Spleen (tissue), 11 donors: ENCODE measurements around the gene RBM10. TPM values are rescaled to one million over a fixed set of nuclear protein-coding genes. Genes with fewer than 3 reads are reported as not detected.

Experiments used
- DNase-seq: peaks from one replicate; pipeline ENCODE4 v3.0.0-alpha.2; 2020
- H3K27ac ChIP-seq, 8 donors: fragments of 200-600 bp; sonication (generic) in 7 of 8; 1 replicate in 4 of 8; 2 replicates in 4 of 8; pipeline versions ENCODE4 v1.5.0 to v1.8.0; 2016 to 2021; ENCODE audit warnings: inconsistent platforms in 4 of 8, mild to moderate bottlenecking in 4 of 8, moderate library complexity in 1 of 8
- H3K27me3 ChIP-seq, 7 donors: fragments of 200-600 bp; sonication (generic) in 6 of 7; replicated peaks in 1 of 7; 1 replicate in 4 of 7; 2 replicates in 3 of 7; pipeline versions ENCODE4 v1.5.0 to v1.8.0; 2016 to 2021; ENCODE audit warnings: inconsistent platforms in 3 of 7, mild to moderate bottlenecking in 1 of 7
- H3K36me3 ChIP-seq, 6 donors: fragments of 200-600 bp; sonication (generic) in 5 of 6; 1 replicate in 4 of 6; 2 replicates in 2 of 6; pipeline versions ENCODE4 v1.5.0 to v1.8.0; 2016 to 2021; ENCODE audit warnings: inconsistent platforms in 2 of 6
- H3K4me1 ChIP-seq, 6 donors: fragments of 200-600 bp; sonication (generic) in 5 of 6; 1 replicate in 3 of 6; 2 replicates in 3 of 6; pipeline versions ENCODE4 v1.5.0 to v1.8.0; 2016 to 2021; ENCODE audit warnings: inconsistent platforms in 3 of 6
- H3K4me3 ChIP-seq, 8 donors: fragments of 200-600 bp; sonication (generic) in 7 of 8; 1 replicate in 4 of 8; 2 replicates in 4 of 8; pipeline versions ENCODE4 v1.5.0 to v1.8.0; 2016 to 2021; ENCODE audit warnings: inconsistent platforms in 4 of 8, mild to moderate bottlenecking in 4 of 8, moderate library complexity in 2 of 8
- H3K9me3 ChIP-seq, 8 donors: fragments of 200-600 bp; sonication (generic) in 7 of 8; 1 replicate in 4 of 8; 2 replicates in 4 of 8; pipeline versions ENCODE4 v1.5.0 to v1.8.0; 2016 to 2021; ENCODE audit warnings: inconsistent platforms in 4 of 8
- POLR2A ChIP-seq, 3 donors: fragments of 450-650 bp; IDR thresholded peaks; one replicate each; pipeline ENCODE4 v1.5.1; 2017; ENCODE audit warnings: antibody characterized with exemption in 3 of 3, mild to moderate bottlenecking in 1 of 3
- POLR2AphosphoS5 ChIP-seq, 3 donors: sonication (generic); formaldehyde crosslinking; IDR thresholded peaks; one replicate each; pipeline ENCODE4 v1.5.1; 2017; ENCODE audit warnings: antibody characterized with exemption in 3 of 3
- WGBS, 5 donors: extraction: QIAGEN DNeasy Blood & Tissue Kit in 3 of 5; methylation state at CpG; one replicate each; pipeline versions ENCODE4 v1.1.5 to v1.1.7; 2013 to 2018; 5-methylcytosine and 5-hydroxymethylcytosine counted together
- intact Hi-C: fragments of 100-400 bp; cut with DNase I; formaldehyde crosslinking; loops from one replicate; pipeline ENCODE4 v1.15.0; 2023; ENCODE audit warnings: low total_unique reads
- polyA plus RNA-seq, 3 donors: library from polyadenylated mRNA; stranded (reverse); fragments of 200-250 nt; gene quantifications; one replicate each; pipeline ENCODE4 v1.2.1, GENCODE V29; 2013
- total RNA-seq, 7 donors: library from RNA; depleted of rRNA in 3 of 7; stranded (reverse); fragments of >200 nt in 3 of 7; fragmentation: NEBNext Ultra II Directional in 4 of 7; extraction: Animal tissue kit (Norgen Biotek cat#: 25700) in 4 of 7; gene quantifications; one replicate each; pipeline versions ENCODE4 v1.1.0 to v1.2.1, GENCODE V29; 2016 to 2021
- TF ChIP-seq, protein P1 (sequence below), 11 experiments: fragments of 200-600 bp in 7 of 11; fragments of 450-650 bp in 4 of 11; sonication (generic) in 4 of 11; IDR thresholded peaks in 8 of 11; conservative IDR thresholded peaks in 3 of 11; 1 replicate in 7 of 11; 2 replicates in 4 of 11; pipeline versions ENCODE4 v1.4.0 to v1.8.0; 2016 to 2021; ENCODE audit warnings: antibody characterized with exemption in 11 of 11, inconsistent platforms in 4 of 11, mild to moderate bottlenecking in 1 of 11
- donor health status: healthy with polysubstance abuse.
- donor health status: DM: no; HTN: no; CAD: no; lungs with moderate emphysema.
- donor health status: DM: no; HTN: no; CAD: no.
- donor health status: Bipolar disorder and iron deficiency.
- donor health status: healthy.
- donor health status: DM: no; HTN: no; CAD: no.
- donor health status: DM: yes; HTN: yes; CAD: no.

The RBM10 gene
- total and polyA plus RNA-seq, 10 donors = 21.6 to 38.4 (median 29.7) TPM

DNA sequence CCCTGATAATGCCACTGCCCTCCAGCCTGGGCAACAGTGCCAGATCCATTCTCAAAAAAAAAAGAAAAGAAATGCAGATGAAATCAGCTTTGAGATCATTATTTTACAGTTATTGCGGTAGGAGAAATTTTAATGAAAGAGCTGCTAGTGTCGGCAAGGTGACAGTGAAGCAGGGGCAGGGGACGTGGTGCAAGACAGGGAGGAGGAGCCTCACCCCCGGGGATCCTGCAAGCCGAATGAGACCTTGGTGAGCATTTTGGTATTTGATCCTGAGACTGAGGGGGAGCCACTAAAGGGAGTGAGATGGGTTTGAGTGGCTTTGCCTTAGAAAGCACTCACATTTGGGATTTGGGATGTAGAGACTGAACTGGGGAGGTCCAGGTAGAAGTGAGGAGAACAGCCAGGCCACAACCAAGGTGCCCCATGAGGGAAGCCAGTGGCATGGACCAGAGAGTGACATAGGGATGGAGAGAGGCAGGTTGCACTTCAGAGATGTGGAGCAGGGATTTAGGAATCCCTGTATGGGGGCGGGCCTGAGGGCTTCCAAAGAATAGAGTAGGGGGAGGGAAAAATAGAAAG, 23.6 kb downstream of the RBM10 start:
- Histone ChIP-seq H3K27ac (no peak overlapping the region), H3K4me1 (no peaks in the 10 kb centered on the region), H3K27me3 (no peaks in the 10 kb centered on the region), H3K4me3 (no peak overlapping the region), H3K9me3 (peaks cover 0 to 7% (median 0%) of the 10 kb centered on the region in 8 donors), H3K36me3 (peaks cover 0 to 59% (median 34%) of the 10 kb centered on the region in 6 donors)
- WGBS, 5 donors = 75 to 91% (median 85%) methylated on average over 6 of the region's 6 CpGs
- peak; percentile 51 for DNase-seq
- intact Hi-C loops = no loop called here
- no peak for TF ChIP-seq POLR2AphosphoS5 (IDR thresholded peaks at IDR 0.05)
- TF ChIP-seq, protein P1, sequence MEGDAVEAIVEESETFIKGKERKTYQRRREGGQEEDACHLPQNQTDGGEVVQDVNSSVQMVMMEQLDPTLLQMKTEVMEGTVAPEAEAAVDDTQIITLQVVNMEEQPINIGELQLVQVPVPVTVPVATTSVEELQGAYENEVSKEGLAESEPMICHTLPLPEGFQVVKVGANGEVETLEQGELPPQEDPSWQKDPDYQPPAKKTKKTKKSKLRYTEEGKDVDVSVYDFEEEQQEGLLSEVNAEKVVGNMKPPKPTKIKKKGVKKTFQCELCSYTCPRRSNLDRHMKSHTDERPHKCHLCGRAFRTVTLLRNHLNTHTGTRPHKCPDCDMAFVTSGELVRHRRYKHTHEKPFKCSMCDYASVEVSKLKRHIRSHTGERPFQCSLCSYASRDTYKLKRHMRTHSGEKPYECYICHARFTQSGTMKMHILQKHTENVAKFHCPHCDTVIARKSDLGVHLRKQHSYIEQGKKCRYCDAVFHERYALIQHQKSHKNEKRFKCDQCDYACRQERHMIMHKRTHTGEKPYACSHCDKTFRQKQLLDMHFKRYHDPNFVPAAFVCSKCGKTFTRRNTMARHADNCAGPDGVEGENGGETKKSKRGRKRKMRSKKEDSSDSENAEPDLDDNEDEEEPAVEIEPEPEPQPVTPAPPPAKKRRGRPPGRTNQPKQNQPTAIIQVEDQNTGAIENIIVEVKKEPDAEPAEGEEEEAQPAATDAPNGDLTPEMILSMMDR (IDR thresholded peaks at IDR 0.05 in 8 of 11, conservative IDR thresholded peaks at IDR 0.05 in 3 of 11) = no peak
- no peak for TF ChIP-seq POLR2A (IDR thresholded peaks at IDR 0.05)

DNA sequence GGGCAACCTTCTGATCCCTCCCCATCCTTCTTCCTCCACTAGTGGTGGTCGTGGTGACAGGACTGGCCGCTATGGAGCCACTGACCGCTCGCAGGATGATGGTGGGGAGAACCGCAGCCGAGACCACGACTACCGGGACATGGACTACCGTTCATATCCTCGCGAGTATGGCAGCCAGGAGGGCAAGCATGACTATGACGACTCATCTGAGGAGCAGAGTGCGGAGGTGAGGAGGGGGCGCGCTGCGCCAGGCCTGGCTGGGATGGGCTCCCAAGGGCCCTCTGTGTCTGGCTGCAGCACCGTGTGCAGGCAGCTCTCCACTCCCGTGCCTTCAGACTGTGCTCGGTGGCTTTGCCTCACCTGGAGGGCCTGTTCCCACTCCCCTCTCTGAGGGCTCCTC, 24.3 kb downstream of the RBM10 start:
- H3K4me3 ChIP-seq = no peak overlapping the region
- TF ChIP-seq, protein P1 (IDR thresholded peaks at IDR 0.05 in 8 of 11, conservative IDR thresholded peaks at IDR 0.05 in 3 of 11) = no peak
- TF ChIP-seq POLR2AphosphoS5 (IDR thresholded peaks at IDR 0.05) = no peak
- TF ChIP-seq POLR2A (IDR thresholded peaks at IDR 0.05) = no peak
- WGBS, 5 donors = 88 to 97% (median 96%) methylated on average over 3 to 19 of the region's 19 CpGs

DNA sequence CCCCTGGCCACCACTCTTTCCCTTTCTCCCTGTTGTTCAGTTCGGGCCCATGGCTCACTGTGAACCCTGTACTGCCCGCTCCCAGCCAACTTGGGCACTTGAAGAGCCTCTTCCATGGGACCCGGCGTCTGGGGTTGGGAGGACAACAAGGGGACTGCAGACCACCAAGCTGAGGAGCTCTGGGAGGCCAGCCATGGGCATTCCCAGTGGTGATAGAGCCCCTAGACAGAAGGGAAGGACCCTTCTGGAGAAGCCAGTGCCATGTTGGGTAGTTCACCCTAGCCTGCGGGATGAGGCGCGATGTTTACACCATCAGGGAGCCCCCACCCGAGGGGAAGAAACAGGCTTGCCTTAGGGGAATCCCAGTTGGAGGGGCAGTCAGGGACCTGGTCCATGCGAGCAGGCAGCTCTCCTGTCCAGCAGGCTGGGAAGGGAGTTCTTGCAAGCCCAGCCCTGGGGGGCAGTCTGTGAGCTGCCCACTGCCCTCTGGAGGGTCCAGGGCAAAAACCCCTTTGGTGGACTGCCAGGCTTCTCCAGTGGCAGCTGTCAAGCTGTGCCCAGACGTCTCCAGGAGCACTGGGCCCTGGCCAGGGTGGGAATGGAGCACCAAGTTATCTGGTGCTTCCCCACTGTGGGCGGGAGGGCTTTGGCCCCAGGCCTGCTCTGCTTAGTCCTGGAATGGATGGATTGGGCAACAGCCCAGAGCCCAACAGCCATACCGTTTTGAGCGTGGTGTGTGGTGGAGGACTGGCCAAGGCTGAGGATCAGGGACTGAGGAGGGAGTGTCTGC, 24.9 kb downstream of the RBM10 start:
- TF ChIP-seq POLR2AphosphoS5 (IDR thresholded peaks at IDR 0.05) (no peak), POLR2A (IDR thresholded peaks at IDR 0.05) (no peak)
- TF ChIP-seq, protein P1 (IDR thresholded peaks at IDR 0.05 in 8 of 11, conservative IDR thresholded peaks at IDR 0.05 in 3 of 11) = no peak
- peak; percentile 60 for DNase-seq
- intact Hi-C loops = no loop called here

More for the DNA sequence above, 24.3 kb downstream of the RBM10 start:
- intact Hi-C loops = no loop called here
- peaks cover 0 to 6% (median 0%) of the 10 kb centered on the region in 8 donors for H3K9me3 ChIP-seq
- peaks cover 0 to 61% (median 37%) of the 10 kb centered on the region in 6 donors for H3K36me3 ChIP-seq
- peaks cover 0 to 3% (median 0%) of the 10 kb centered on the region in 7 donors for H3K27me3 ChIP-seq
- no peak overlapping the region for H3K27ac ChIP-seq
- H3K4me1 ChIP-seq = no peaks in the 10 kb centered on the region
- DNase-seq = peak; percentile 61

More for the DNA sequence above, 24.9 kb downstream of the RBM10 start:
- H3K36me3 ChIP-seq = peaks cover 0 to 67% (median 42%) of the 10 kb centered on the region in 6 donors
- H3K9me3 ChIP-seq = no peaks in the 10 kb centered on the region
- H3K4me1 ChIP-seq = no peaks in the 10 kb centered on the region
- 73 to 96% (median 87%) methylated on average over 4 to 13 of the region's 13 CpGs for WGBS, 5 donors
- no peak overlapping the region for H3K4me3 ChIP-seq
- H3K27me3 ChIP-seq = peaks cover 0 to 4% (median 0%) of the 10 kb centered on the region in 7 donors
- H3K27ac ChIP-seq = no peak overlapping the region
